Left ventricle myocardium superior (tissue), 1 donor: ENCODE measurements around the gene PHC2. TPM values are rescaled to one million over a fixed set of nuclear protein-coding genes. Genes with fewer than 3 reads are reported as not detected.

Source experiments
- ATAC-seq: fragments of 200-7000 bp; cut with Tn5 transposase; one replicate; pipeline ENCODE4 v1.9.1; 2020; ENCODE audit warnings: mild to moderate bottlenecking, moderate library complexity
- DNase-seq: peaks from one replicate; pipeline ENCODE4 v3.0.0-alpha.2; 2020
- intact Hi-C: fragments of 100-400 bp; cut with micrococcal nuclease; formaldehyde crosslinking; loops from one replicate; pipeline ENCODE4 v1.11.0; 2022
- total RNA-seq: library from RNA; stranded (reverse); fragmentation: NEBNext Ultra II Directional; extraction: Animal tissue kit (Norgen Biotek cat#: 25700); gene quantifications from one replicate; pipeline ENCODE4 v1.2.1, GENCODE V29; 2021
- donor health status: DM: no; HTN: yes; CAD: no; lungs with severe emphysema.

PHC2 gene
- total RNA-seq, 1 donor from 2014 or later, result 118 TPM

GRCh38 chr1:33378976-33379375 lies 51.9 kb downstream of the PHC2 start:
- no peak for DNase-seq
- intact Hi-C loops, result no loop called here
- peak; percentile 37 for ATAC-seq

- intact Hi-C loops, result no loop called here
- ATAC-seq (peak; percentile 58), DNase-seq (no peak)
These were observed 52.4 kb downstream of the PHC2 start for GRCh38 chr1:33378524-33378923.

- DNase-seq, result no peak
- intact Hi-C loops, result no loop called here
- ATAC-seq, result no peak
These were observed 53.1 kb downstream of the PHC2 start for GRCh38 chr1:33377756-33378155.

GRCh38 chr1:33377013-33377412 lies 53.9 kb downstream of the PHC2 start:
- intact Hi-C loops, result no loop called here
- no peak for ATAC-seq
- DNase-seq, result no peak

- DNase-seq (no peak), ATAC-seq (no peak)
- intact Hi-C loops, result no loop called here
These were observed 55.6 kb downstream of the PHC2 start for GRCh38 chr1:33375316-33375715.

- DNase-seq (no peak), ATAC-seq (peak; percentile 39)
- intact Hi-C loops, result no loop called here
These were observed 56.4 kb downstream of the PHC2 start for GRCh38 chr1:33374336-33375105.

GRCh38 chr1:33373606-33374005 lies 57.3 kb downstream of the PHC2 start:
- intact Hi-C loops, result no loop called here
- ATAC-seq (no peak), DNase-seq (no peak)

GRCh38 chr1:33372677-33373076 lies 58.2 kb downstream of the PHC2 start:
- no peak for ATAC-seq
- no peak for DNase-seq
- intact Hi-C loops, result no loop called here

GRCh38 chr1:33372162-33372561 lies 58.7 kb downstream of the PHC2 start:
- DNase-seq (no peak), ATAC-seq (no peak)
- intact Hi-C loops, result no loop called here

- intact Hi-C loops, result no loop called here
- DNase-seq (no peak), ATAC-seq (no peak)
These were observed 59.6 kb downstream of the PHC2 start for GRCh38 chr1:33371334-33371733.

GRCh38 chr1:33370827-33371226 lies 60.1 kb downstream of the PHC2 start:
- DNase-seq (no peak), ATAC-seq (no peak)
- intact Hi-C loops, result no loop called here

- peak; percentile 65 for DNase-seq
- ATAC-seq, result peak; percentile 57
- intact Hi-C loops, result no loop called here
These were observed 60.6 kb downstream of the PHC2 start for GRCh38 chr1:33370301-33370700.

GRCh38 chr1:33369764-33370163 lies 61.1 kb downstream of the PHC2 start:
- DNase-seq, result no peak
- intact Hi-C loops, result loop anchor here (5.0 to 10.0 kb wide), 2 partner anchors 72 to 235 kb away; no protein-coding TSS in a partner anchor
- ATAC-seq, result no peak

GRCh38 chr1:33369081-33369480 lies 61.8 kb downstream of the PHC2 start:
- ATAC-seq (no peak), DNase-seq (no peak)
- intact Hi-C loops, result loop anchor here (5.0 to 10.0 kb wide), 2 partner anchors 72 to 234 kb away; no protein-coding TSS in a partner anchor

- DNase-seq (no peak), ATAC-seq (no peak)
- intact Hi-C loops, result loop anchor here (5.0 to 10.0 kb wide), 2 partner anchors 71 to 234 kb away; no protein-coding TSS in a partner anchor
These were observed 62.5 kb downstream of the PHC2 start for GRCh38 chr1:33368431-33368830.

GRCh38 chr1:33367485-33368405 lies 63.1 kb downstream of the PHC2 start:
- DNase-seq, result peak; percentile 93
- peak; percentile 63 for ATAC-seq
- intact Hi-C loops, result loop anchor here (5.0 to 10.0 kb wide), 2 partner anchors 70 to 233 kb away; no protein-coding TSS in a partner anchor

- ATAC-seq (peak; percentile 36), DNase-seq (peak; percentile 67)
- intact Hi-C loops, result loop anchor here (5.0 to 10.0 kb wide), 2 partner anchors 70 to 232 kb away; no protein-coding TSS in a partner anchor
These were observed 64.0 kb downstream of the PHC2 start for GRCh38 chr1:33366762-33367484.

GRCh38 chr1:33365560-33365997 lies 65.3 kb downstream of the PHC2 start:
- peak; percentile 74 for DNase-seq
- peak; percentile 74 for ATAC-seq
- intact Hi-C loops, result loop anchor here (5.0 to 10.0 kb wide), 2 partner anchors 68 to 231 kb away; no protein-coding TSS in a partner anchor

GRCh38 chr1:33364565-33364918 lies 66.4 kb downstream of the PHC2 start:
- intact Hi-C loops, result loop anchor here (10.0 kb wide), 1 partner anchor 230 kb away; no protein-coding TSS in a partner anchor
- no peak for ATAC-seq
- no peak for DNase-seq
